Activated CD4-positive, alpha-beta T cell treated with anti-CD3 and anti-CD28 coated beads, Interleukin-2, Interleukin-4, amounts not matched to agents 100 ng/mL and 50 ng/mL, durations not matched to agents 16 hours and 8 hours (primary cell): ENCODE measurements around the gene HNF4A.

Experiments
- DNase-seq: peaks from one replicate; pipeline ENCODE4 v3.0.0-alpha.2; 2020; ENCODE audit warnings: low spot score

HNF4A gene

GRCh38 chr20:44445742-44446710 is 90.5 kb downstream of the HNF4A start:
- DNase-seq = no peak

- DNase-seq = no peak
Observed at GRCh38 chr20:44447827-44448419, 92.4 kb downstream of the HNF4A start.

- no peak for DNase-seq
Observed at GRCh38 chr20:44448753-44449546, 93.5 kb downstream of the HNF4A start.

- DNase-seq = no peak
Observed at GRCh38 chr20:44449864-44450263, 94.4 kb downstream of the HNF4A start.

GRCh38 chr20:44450281-44450889 is 94.9 kb downstream of the HNF4A start:
- DNase-seq = no peak

- DNase-seq = no peak
Observed at GRCh38 chr20:44450903-44451450, 95.5 kb downstream of the HNF4A start.

- DNase-seq = no peak
Observed at GRCh38 chr20:44454306-44454963, 98.9 kb downstream of the HNF4A start.

GRCh38 chr20:44455126-44455525 is 99.6 kb downstream of the HNF4A start:
- DNase-seq = no peak

- no peak for DNase-seq
Observed at GRCh38 chr20:44456611-44457010, 101.1 kb downstream of the HNF4A start.

GRCh38 chr20:44457016-44457415 is 101.5 kb downstream of the HNF4A start:
- no peak for DNase-seq

- no peak for DNase-seq
Observed at GRCh38 chr20:44459271-44459670, 103.8 kb downstream of the HNF4A start.

GRCh38 chr20:44460795-44461141 is 105.3 kb downstream of the HNF4A start:
- peak; percentile 8 for DNase-seq

GRCh38 chr20:44461142-44461802 is 105.8 kb downstream of the HNF4A start:
- no peak for DNase-seq

- DNase-seq = no peak
Observed at GRCh38 chr20:44461803-44462174, 106.3 kb downstream of the HNF4A start.

- DNase-seq = no peak
Observed at GRCh38 chr20:44463466-44463865, 108.0 kb downstream of the HNF4A start.

GRCh38 chr20:44464514-44464913 is 109.0 kb downstream of the HNF4A start:
- DNase-seq = no peak

GRCh38 chr20:44465001-44465560 is 109.6 kb downstream of the HNF4A start:
- no peak for DNase-seq

GRCh38 chr20:44467289-44467883 is 111.9 kb downstream of the HNF4A start:
- DNase-seq = no peak

GRCh38 chr20:44468044-44468782 is 112.7 kb downstream of the HNF4A start:
- DNase-seq = no peak
